Measurements from ENCODE around the gene EGFLAM.

DNA sequence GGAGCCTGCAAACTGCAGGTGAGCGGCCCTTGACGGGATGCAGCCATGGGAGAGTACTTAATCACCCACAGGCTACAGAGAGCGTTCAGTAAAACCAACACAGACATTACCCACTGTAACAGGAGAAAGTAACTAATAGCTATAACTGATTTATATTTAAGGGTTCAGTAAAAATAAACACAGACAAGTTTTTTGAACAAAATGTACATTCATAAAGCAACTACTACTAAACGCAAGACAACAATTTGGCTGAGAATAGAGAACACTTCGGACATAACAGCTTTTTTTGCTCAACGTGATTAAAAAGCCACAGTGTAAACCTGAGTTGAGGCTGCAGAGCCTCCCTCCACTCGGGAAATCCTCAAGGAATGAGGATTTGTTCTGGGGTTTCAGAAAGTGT lies 236.4 kb downstream of the EGFLAM start:
- TF ChIP-seq ZBTB21 (CRISPR knock-in tag; IDR thresholded peaks at IDR 0.05; ENCODE audit: borderline replicate concordance) (no peak), TP53 (CRISPR knock-in tag; IDR thresholded peaks at IDR 0.05) (no peak), JAZF1 (CRISPR knock-in tag; IDR thresholded peaks at IDR 0.05) (no peak), ZNF416 (CRISPR knock-in tag; IDR thresholded peaks at IDR 0.05) (no peak), CBFB (CRISPR knock-in tag; IDR thresholded peaks at IDR 0.05; ENCODE audit: low read depth) (no peak), SMAD3 (CRISPR knock-in tag; IDR thresholded peaks at IDR 0.05; ENCODE audit: borderline replicate concordance) (no peak), OVOL2 (CRISPR knock-in tag; IDR thresholded peaks at IDR 0.05; ENCODE audit: borderline replicate concordance) (no peak), ZNF263 (CRISPR knock-in tag; IDR thresholded peaks at IDR 0.05; ENCODE audit: low read depth) (no peak), ETV6 (CRISPR knock-in tag; IDR thresholded peaks at IDR 0.05) (no peak), NFE2L1 (CRISPR knock-in tag; IDR thresholded peaks at IDR 0.05) (no peak), GTF2I (CRISPR knock-in tag; conservative IDR thresholded peaks at IDR 0.05) (no peak)
- TF ChIP-seq, protein P1, sequence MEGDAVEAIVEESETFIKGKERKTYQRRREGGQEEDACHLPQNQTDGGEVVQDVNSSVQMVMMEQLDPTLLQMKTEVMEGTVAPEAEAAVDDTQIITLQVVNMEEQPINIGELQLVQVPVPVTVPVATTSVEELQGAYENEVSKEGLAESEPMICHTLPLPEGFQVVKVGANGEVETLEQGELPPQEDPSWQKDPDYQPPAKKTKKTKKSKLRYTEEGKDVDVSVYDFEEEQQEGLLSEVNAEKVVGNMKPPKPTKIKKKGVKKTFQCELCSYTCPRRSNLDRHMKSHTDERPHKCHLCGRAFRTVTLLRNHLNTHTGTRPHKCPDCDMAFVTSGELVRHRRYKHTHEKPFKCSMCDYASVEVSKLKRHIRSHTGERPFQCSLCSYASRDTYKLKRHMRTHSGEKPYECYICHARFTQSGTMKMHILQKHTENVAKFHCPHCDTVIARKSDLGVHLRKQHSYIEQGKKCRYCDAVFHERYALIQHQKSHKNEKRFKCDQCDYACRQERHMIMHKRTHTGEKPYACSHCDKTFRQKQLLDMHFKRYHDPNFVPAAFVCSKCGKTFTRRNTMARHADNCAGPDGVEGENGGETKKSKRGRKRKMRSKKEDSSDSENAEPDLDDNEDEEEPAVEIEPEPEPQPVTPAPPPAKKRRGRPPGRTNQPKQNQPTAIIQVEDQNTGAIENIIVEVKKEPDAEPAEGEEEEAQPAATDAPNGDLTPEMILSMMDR (IDR thresholded peaks at IDR 0.05), result no peak
- TF ChIP-seq, protein P2, sequence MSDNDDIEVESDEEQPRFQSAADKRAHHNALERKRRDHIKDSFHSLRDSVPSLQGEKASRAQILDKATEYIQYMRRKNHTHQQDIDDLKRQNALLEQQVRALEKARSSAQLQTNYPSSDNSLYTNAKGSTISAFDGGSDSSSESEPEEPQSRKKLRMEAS (CRISPR knock-in tag; IDR thresholded peaks at IDR 0.05), result no peak
- TF ChIP-seq, protein P3, sequence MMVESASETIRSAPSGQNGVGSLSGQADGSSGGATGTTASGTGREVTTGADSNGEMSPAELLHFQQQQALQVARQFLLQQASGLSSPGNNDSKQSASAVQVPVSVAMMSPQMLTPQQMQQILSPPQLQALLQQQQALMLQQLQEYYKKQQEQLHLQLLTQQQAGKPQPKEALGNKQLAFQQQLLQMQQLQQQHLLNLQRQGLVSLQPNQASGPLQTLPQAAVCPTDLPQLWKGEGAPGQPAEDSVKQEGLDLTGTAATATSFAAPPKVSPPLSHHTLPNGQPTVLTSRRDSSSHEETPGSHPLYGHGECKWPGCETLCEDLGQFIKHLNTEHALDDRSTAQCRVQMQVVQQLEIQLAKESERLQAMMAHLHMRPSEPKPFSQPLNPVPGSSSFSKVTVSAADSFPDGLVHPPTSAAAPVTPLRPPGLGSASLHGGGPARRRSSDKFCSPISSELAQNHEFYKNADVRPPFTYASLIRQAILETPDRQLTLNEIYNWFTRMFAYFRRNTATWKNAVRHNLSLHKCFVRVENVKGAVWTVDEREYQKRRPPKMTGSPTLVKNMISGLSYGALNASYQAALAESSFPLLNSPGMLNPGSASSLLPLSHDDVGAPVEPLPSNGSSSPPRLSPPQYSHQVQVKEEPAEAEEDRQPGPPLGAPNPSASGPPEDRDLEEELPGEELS (CRISPR knock-in tag; IDR thresholded peaks at IDR 0.05), result no peak
